Stimulated activated CD4-positive, alpha-beta T cell treated with anti-CD3 and anti-CD28 coated beads, Interleukin-15, amount 100 ng/mL, for 48 hours (primary cell): ENCODE results near the gene NUDT4.
"Not testable (repeated sequence)": the region's sequence is repeated elsewhere in the genome, so short reads cannot be mapped to it uniquely, and the experiment has no call there.

Experiments
- DNase-seq, 2 donors: peaks; one replicate each; pipeline ENCODE4 v3.0.0-alpha.2; 2020; ENCODE audit warnings: low read depth in 2 of 2

Gene NUDT4

DNA sequence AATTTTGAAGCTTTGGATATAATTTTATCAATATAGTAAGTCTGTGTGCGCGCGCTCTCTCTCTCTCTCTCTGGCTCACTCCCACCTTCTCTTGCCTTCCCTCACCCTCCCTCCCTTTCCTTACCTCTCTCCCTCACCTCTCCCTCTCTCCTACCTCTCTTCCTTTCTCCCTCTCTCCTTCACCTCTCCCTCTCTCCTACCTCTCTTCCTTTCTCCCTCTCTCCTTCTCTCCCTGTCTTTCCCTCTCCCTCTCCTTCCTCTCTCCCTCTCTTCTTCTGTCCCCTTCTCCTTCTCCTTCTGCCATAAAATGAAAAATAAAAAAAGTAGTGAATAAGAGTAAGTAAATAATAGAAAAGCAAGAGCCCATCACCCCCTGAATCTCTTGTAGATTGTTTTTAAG is 9.0 kb upstream of the NUDT4 start:
- no peak for DNase-seq

DNA sequence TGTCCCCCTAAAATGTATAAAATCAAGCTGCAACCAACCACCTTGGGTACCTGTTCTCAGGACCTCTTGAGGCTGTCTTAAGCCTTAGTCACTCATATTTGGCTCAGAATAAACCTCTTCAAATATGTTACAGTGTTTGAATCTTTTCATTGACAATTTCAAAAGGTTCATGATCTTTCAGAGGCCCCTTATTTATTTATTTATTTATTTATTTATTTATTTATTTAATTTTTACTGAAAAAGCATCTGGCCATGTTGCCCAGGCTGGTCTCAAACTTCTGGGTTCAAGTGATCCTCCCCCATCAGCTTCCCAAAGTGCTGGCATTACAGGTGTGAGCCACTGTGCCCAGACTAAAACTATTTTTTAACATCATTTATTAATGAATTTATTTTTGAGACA is 8.2 kb upstream of the NUDT4 start:
- DNase-seq = no peak

DNA sequence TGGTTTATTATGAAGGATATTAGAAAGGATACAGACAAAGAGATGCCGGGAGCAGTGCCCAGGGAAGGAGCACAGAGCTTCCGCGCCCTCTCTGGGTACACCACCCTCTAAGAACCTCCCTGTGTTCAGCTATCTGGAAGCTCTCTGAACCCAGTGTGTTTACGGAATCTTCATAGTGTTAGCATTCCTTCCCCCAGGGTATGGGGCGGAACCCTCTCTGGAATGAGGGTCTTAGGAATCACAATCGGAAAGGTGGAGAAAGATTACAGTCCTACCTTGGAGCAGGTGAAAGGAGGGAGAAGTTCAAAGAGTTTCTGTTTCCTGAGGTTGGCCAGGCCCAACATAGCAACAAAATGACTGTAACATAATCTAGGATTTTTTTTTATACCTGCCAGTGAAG is 6.8 kb upstream of the NUDT4 start:
- no peak for DNase-seq

DNA sequence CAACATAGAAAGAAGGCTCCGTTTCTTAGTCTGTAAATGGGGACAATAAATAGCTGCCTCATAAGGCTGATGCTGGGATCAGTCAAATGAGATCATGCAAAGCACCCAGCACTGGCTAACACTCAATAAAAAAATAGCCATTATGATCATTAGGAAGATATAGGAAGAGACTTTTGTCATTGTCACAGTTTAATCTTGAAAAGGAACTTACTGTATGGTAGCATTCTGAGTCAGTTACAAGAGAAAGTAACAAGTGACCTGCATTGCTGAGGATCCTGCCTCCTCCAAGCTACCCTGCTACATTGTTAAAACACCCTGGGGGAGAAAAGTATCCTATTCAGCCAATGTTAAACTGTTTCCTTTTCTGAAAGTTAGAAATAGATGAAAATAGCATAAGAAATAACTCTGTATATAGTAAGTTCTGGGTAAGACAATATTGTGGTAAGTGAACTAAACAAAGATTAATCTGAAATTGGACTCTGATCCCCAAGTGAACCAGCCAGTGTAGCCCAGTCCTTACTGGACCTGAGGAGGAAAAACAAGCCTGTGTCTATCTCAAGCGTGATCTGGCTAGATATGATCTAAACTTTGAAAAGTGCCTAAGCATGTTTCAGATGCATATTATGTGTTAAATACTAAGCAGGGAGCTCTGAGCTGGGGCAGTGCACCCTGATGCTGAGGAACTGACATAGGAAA is 3.6 kb upstream of the NUDT4 start:
- DNase-seq = no peak

DNA sequence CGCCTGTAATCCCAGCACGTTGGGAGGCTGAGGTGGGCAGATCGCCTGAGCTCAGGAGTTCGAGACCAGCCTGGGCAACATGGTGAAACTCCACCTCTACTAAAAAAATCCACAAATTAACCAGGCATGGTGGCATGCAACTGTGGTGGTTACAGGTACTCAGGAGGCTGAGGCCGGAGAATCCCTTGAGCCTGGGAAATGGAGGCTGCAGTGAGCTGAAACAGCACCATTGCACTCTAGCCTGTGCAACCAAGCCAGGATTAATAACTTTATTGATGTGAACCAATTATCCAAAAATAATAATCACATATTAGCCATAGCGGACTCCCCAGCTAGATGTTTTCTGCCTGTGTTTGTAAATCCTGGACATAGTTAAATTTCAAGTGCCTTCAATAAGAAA is 1.8 kb upstream of the NUDT4 start:
- no peak for DNase-seq

DNA sequence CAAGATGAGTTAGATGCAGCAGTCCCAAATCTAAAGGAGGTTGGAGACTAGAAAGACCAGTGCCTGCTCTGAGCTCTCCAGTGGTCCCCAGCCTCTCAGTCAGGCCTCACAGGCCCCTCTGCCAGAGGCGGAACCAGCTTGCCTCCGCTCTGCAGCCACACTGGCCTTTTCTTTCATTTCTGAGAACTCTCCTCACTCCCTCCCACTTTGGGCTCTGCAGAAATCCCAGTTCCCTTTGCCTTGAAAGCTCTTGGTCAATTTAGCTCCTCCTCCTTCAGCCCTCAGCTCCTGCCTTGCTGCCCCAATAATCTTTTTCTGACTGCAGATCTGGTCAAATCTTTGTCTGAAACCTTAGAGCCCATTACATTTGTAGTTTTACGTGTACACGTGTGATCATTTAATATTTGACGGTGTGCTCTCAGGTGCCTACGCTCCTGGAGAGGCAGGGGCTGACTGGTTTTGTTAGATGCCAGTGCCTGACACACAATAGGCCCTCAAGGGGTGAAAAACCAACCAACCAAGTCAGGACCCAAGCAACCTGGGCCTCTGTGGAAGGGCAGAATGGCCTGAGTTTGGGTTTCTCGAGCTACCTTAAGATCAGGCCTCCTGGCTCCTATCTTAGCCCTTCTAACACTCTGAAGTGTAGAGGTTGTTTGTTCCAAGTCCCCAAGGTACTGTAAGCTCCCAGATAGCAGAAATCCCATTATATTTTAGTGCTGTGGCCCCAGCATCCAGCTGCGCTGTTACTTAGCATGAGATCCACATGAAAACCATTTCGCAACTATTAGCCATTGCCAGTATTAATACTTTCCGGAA is 1.1 kb upstream of the NUDT4 start:
- no peak for DNase-seq

DNA sequence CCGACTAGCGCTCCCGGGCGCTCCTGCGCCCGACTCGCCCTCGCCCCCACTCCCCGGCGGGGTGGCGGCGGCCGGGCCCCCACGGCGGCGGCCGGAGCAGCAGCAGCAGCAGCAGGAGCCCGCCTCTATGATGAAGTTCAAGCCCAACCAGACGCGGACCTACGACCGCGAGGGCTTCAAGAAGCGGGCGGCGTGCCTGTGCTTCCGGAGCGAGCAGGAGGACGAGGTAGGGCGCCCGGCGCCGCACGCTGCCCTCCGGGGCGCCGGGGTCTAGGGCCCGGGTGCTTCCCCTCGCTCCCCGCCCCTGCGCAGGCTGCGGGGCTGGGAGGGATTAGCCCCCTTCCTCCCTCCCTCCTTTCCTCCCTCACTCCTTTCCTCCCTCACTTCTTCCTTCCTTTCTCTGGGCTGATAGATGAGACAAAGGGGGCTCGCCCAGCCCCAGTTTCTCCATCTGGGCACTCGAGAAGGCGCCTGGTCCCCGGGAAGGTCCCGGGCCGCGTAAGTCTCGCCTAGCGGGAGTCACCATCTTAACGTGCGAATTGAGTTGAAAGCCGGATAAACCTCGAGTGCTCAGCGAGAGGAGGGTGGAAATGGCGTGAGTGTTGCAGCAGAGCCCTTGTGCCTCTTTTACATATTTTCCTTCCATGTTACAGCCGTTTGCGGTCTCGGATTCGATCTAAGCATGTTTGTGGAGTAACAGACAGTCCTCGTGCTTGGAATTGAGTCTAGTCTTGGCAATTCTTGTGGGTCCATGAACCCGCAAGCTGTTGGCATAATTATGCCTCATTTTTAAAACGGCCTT is 672 bp downstream of the NUDT4 start:
- DNase-seq = peak; percentile 30 to 45

DNA sequence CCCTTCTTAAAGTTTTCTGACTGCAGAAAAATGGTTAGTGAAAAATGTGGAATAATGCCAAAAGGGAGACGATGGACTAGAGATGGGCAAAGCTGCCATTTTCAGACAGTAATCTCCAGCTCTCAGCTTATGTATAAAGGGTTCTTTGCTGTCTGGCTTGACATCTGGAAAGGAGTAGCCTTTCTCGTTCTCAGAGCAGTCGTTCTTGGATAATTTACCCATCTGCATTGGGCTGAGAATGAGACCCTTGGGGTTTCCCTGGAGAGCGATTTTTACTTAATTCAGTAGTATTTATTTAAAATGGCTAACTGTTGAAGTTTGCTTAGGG is 1.2 kb downstream of the NUDT4 start:
- no peak for DNase-seq

DNA sequence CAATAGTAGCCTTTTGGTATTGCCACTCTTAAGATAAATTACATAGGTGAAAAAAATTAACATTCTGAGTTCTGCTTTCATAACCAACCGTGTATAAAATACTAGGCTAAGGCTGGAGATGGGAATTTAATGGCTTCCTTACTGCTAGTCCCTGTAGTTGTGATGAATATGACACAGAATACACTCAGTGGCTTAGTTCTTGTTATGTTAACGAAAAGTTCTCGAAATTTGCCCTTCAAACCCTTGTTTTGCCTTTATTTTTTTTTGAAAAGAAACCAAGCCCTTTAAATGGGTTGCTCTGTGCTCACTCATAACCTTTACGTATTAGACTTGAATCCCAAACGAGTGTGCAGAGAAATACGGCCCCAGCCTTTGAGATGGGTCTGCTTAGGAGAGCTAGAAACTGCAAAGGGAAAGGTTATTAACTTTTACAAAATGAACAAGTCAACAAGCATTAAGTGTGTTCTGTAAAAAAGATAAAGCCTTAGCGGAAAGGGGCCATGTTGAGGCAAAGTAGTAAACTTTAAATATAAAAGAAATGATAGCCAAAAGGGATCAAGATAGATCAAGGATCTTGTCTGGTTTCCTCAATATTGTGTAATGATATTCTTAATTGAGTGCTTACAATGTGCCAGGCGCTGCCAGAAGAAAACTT is 1.7 kb downstream of the NUDT4 start:
- no peak for DNase-seq

DNA sequence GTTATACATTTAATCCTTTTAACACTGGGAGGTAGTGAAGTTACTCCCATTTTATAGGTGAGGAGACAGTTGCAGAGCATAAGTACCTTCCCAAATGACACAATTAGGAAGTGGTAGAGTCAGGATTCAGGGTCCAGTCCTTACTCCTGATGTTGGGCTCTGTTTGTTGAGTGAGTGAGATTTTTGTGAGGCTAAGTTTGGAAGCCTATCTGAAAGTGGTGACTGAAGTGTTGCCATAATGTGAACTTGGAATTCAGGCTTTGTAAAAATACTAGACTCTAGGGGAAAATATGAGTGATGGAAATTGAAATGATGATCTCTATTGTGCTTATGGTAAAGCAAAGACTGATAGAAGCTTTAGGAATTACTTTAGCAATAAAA is 2.2 kb downstream of the NUDT4 start:
- DNase-seq = no peak

DNA sequence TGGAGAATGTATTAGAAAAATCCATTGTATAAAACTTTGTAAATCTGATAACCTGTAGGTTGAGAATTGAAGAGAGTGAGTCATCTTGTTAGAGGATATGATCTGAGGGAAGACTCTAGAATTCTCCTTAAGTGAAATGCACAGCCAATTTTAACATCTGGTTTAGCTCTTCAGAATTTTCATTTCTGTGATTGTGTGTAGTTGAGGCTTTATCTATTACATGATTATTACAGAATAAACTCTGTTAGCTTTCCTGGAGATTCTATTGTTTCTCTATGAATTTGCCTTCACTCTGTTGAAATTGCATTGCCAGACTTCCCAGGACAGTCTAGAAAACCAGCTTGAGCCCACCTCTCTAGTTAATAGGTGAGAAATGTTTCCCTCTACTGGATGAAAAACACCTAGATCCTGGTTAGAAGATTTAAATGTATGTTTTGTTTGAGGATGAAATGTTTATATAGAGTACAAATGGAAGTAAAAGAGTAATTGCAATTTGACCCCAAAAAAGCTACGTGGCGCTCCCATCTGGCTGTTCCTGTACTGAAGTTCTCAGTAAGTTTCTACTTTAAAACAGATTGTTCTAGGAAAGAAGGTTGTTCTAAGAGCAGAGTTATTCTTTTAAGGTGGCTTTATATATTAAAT is 2.9 kb downstream of the NUDT4 start:
- DNase-seq = no peak

DNA sequence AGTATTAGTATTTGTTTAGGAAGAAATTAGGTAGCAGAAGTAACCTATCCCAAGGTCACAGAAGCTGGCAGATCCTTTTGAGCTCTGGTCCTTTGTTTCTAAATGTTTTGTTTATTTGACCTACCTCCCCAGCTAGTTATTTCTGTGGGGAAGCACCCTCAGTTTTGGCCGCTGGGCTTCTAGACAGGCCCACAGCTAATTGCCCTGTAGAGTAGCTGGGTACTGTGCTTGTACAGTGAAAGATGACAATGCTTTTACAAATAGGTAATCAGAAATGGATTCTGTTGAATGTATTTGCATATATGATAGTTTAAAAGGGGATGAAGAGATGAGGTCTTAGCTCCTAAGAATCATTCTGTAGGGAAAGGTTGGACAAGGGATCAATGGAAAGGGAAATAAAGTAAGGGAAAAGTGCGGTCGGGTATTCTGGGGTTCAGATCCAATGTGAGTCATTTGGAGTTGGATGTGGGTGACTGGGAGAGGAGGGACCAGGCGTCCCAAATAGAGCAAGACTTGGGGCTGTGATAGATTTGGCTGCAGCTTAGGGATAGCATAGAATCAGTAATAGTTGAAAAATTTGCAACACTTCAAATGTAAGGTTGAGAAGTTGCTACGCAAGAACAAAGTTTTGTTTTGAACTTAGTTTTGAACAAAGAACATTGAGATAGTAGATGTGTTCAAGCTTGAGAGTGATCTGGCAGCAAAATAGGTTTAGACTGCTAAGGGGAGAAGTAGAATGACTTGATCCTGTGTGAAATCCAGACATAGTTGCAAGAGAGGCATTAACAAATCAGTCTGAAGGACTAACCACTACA is 3.6 kb downstream of the NUDT4 start:
- DNase-seq = no peak

DNA sequence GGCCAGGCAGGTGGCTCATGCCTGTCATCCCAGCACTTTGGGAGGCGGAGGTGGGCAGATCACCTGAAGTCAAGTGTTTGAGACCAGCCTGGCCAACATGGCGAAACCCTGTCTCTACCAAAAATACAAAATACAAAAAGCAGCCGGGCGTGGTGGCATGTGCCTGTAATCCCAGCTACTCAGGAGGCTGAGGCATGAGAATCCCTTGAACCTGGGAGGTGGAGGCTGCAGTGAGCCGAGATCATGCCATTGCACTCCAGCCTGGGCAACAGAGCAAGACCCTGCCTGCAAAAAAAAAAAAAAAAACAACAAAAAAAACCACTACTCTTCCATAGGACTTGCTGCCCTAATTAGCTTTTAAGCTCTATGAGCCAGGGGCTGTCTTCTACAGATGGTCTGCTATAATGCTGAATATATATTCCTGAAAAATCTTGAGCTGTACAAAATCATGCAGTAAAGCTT is 4.3 kb downstream of the NUDT4 start:
- not testable (repeated sequence) for DNase-seq

DNA sequence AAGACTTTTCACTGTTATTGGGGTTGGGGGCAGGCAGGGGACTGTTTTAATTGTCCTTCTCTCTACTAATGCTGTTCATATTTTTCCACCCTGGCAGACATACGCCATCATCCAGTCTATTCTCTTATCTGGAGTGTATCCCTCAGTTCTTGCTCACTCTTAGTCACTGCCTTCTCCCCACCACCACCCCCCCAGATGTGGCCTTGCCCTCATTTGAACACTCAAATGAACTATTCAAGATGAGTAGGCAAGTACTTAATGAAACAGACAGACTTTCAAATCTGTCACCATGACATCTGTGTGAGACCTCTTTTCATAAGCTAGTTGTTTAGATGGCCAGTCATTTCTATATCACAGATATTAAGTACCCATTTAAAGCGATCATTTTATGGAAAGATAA is 10.1 kb downstream of the NUDT4 start:
- peak; percentile 66 to 68 for DNase-seq

DNA sequence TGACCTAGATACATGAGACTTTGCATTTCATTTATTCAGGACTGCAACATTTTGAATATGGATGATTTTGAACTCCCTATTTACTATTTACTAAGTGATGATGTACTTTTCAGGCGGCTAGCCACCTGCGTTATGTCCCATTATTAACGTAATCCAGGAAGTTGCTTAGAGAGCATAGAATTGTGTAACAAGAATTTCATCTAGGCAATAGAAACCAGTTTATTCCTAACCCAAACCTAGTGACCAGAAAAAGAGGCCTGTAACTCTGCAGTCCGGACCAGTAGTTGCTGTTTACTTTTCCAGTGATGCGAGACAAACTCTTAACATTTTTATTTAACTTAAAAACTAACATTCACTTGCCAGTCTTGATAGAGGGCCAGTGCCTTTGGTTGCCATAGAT is 12.3 kb downstream of the NUDT4 start:
- DNase-seq = no peak

DNA sequence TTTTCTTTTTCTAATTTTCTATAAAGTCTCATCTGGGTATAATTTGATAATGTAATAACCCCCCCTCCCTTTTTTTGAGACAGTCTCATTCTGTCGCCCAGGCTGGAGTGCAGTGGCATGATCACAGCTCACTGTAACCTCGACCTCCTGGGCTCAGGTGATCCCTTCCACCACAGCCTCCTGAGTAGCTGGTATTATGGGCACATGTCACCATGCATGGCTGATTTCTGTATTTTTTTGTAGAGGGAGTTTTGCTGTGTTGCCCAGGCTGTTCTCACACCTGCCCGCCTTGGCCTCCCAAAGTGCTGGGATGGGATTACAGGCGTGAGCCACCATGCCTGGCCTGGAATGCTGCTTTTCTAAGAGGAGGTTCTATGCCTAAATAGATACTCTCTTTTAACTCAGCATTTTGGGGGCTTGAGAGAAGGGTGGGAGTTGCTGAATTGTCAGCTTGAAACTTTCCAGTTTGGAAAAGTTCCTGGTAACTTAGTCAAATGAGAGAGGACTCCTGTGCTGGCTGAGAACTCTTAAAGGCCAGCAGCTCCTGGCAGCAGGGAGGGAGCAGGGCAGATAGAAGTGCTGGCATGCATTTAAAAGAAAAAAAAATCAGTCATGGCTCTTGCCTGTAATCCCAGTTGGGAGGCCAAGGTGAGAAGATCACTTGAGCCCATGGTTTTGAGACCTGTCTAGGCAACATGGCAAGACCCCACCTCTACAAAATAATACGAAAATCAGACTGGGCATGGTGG is 13.0 kb downstream of the NUDT4 start:
- no peak for DNase-seq

DNA sequence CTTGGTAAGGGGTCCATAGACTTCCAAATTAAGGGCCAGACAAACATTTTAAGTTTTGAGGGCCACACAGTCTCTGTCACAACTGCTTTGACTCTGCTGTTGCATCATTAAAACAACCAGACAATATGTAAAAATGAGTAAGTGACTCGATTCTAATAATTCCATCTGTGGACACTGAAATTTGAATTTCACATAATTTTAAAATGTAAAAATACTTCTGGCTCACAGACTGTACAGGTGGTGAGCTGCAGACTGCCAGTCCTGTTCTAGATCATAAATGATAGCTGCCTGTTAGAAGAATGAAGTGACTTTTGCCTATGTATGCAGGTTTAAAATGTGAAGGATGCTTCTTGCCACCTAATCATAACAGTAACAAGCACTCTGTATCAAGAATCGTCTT is 15.7 kb downstream of the NUDT4 start:
- no peak for DNase-seq

DNA sequence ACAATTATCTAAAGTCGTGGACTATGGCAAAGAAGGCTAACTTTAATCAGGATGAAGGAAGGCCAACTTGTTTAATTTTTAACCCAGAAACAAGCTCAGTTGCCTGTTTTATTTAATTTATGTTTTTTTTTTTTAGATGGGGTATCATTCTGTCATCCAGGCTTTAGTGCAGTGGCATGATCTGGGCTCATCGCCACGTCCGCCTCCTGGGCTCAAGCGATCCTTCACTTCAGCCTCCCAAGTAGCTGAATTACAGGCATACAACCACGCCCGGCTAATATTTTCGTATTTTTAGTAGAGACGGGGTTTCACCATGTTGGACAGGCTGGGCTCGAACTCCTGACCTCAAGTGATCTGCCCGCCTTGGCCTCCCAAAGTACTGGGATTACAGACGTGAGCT is 19.7 kb downstream of the NUDT4 start:
- DNase-seq = no peak

DNA sequence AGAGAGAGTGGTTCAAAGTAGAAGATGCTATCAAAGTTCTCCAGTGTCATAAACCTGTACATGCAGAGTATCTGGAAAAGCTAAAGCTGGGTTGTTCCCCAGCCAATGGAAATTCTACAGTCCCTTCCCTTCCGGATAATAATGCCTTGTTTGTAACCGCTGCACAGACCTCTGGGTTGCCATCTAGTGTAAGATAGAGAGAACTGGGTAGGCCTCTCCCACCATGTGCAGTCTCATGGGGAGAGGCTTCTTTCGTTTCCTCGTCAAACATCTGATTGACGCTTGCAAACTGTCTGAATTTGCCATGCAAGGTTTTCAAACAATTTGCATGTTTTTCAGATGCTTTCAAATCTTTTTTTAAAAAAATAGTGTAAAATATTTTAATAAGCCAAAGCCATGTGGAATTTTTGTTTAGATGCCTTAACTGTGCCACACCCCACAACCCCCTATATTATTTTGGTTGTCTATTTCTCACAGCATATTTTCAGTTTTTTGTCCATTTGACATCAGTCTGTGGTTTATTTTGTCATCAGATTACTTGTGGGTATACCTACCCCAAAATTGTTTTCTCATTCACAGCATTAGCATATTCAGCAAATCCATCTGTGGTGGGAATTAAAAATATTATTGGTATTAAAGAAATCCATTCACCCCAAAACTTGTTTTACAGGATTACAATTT is 21.6 kb downstream of the NUDT4 start:
- DNase-seq = not testable (repeated sequence)
